Breast epithelium (tissue), 4 donors: ENCODE results near the gene VPS13C. TPM values are rescaled to one million over a fixed set of nuclear protein-coding genes. Genes with fewer than 3 reads are reported as not detected.

ENCODE experiments used
- DNase-seq, 2 donors: peaks; one replicate each; pipeline ENCODE4 v3.0.0-alpha.2; 2019; ENCODE audit warnings: low spot score in 2 of 2
- H3K27ac ChIP-seq, 2 donors: fragments of 200-600 bp; sonication (generic) in 1 of 2; one replicate each; pipeline ENCODE4 v1.5.1; 2016 to 2019; ENCODE audit warnings: mild to moderate bottlenecking in 1 of 2
- H3K27me3 ChIP-seq, 2 donors: fragments of 200-600 bp; sonication (generic) in 1 of 2; one replicate each; pipeline versions ENCODE4 v1.5.1 to v1.6.0; 2017 to 2019; ENCODE audit warnings: control low read depth in 1 of 2, mild to moderate bottlenecking in 1 of 2
- H3K36me3 ChIP-seq: fragments of 200-600 bp; one replicate; pipeline ENCODE4 v1.5.1; 2019
- H3K4me1 ChIP-seq, 2 donors: fragments of 200-600 bp; sonication (generic); one replicate each; pipeline ENCODE4 v1.5.1; 2016 to 2019; ENCODE audit warnings: control low read depth in 1 of 2
- H3K4me3 ChIP-seq, 3 donors: fragments of 200-600 bp; sonication (generic); 1 replicate in 2 of 3; 2 replicates in 1 of 3; pipeline ENCODE4 v1.5.1; 2016 to 2019; ENCODE audit warnings: mild to moderate bottlenecking in 3 of 3, moderate library complexity in 2 of 3
- H3K9me3 ChIP-seq, 2 donors: fragments of 200-600 bp; sonication (generic) in 1 of 2; one replicate each; pipeline ENCODE4 v1.5.1; 2016 to 2019; ENCODE audit warnings: control low read depth in 1 of 2
- POLR2A ChIP-seq: fragments of 450-650 bp; IDR thresholded peaks from one replicate; pipeline ENCODE4 v1.6.1; 2016; ENCODE audit warnings: antibody characterized with exemption, mild to moderate bottlenecking, moderate library complexity
- POLR2AphosphoS5 ChIP-seq, 3 donors: sonication (generic); formaldehyde crosslinking; IDR thresholded peaks; one replicate each; pipeline ENCODE4 v1.6.1; 2017; ENCODE audit warnings: antibody characterized with exemption in 3 of 3
- intact Hi-C: fragments of 100-400 bp; cut with DNase I; formaldehyde crosslinking; loops from one replicate; pipeline ENCODE4 v1.15.1; 2023; ENCODE audit warnings: low total_unique reads
- total RNA-seq, 3 donors: library from RNA; depleted of rRNA; stranded (reverse); fragments of >200 nt; gene quantifications; one replicate each; pipeline ENCODE4 v1.1.0, GENCODE V29; 2016
- TF ChIP-seq, protein P1 (sequence below), 3 donors: fragments of 450-650 bp; IDR thresholded peaks; one replicate each; pipeline ENCODE4 v1.5.1; 2016 to 2017; ENCODE audit warnings: antibody characterized with exemption in 3 of 3, mild to moderate bottlenecking in 3 of 3, moderate library complexity in 3 of 3

The VPS13C gene
- total RNA-seq, 3 donors from 2014 or later, result 94.4 to 140 (median 117) TPM

GRCh38 chr15:61943992-61944391 lies 116.3 kb downstream of the VPS13C start:
- Histone ChIP-seq H3K36me3 (no peaks in the 10 kb centered on the region), H3K27ac (no peak overlapping the region), H3K27me3 (no peaks in the 10 kb centered on the region), H3K9me3 (no peaks in the 10 kb centered on the region), H3K4me3 (no peak overlapping the region), H3K4me1 (no peaks in the 10 kb centered on the region)
- intact Hi-C loops, result no loop called here
- TF ChIP-seq POLR2A, result no peak
- no peak for TF ChIP-seq POLR2AphosphoS5 (IDR thresholded peaks at IDR 0.05)
- TF ChIP-seq, protein P1, sequence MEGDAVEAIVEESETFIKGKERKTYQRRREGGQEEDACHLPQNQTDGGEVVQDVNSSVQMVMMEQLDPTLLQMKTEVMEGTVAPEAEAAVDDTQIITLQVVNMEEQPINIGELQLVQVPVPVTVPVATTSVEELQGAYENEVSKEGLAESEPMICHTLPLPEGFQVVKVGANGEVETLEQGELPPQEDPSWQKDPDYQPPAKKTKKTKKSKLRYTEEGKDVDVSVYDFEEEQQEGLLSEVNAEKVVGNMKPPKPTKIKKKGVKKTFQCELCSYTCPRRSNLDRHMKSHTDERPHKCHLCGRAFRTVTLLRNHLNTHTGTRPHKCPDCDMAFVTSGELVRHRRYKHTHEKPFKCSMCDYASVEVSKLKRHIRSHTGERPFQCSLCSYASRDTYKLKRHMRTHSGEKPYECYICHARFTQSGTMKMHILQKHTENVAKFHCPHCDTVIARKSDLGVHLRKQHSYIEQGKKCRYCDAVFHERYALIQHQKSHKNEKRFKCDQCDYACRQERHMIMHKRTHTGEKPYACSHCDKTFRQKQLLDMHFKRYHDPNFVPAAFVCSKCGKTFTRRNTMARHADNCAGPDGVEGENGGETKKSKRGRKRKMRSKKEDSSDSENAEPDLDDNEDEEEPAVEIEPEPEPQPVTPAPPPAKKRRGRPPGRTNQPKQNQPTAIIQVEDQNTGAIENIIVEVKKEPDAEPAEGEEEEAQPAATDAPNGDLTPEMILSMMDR (IDR thresholded peaks at IDR 0.05), result no peak
- no peak for DNase-seq

GRCh38 chr15:61938249-61938648 lies 122.0 kb downstream of the VPS13C start:
- Histone ChIP-seq H3K4me1 (no peaks in the 10 kb centered on the region), H3K27ac (no peak overlapping the region), H3K4me3 (no peak overlapping the region), H3K9me3 (no peaks in the 10 kb centered on the region), H3K27me3 (no peaks in the 10 kb centered on the region), H3K36me3 (no peaks in the 10 kb centered on the region)
- no peak for DNase-seq
- intact Hi-C loops, result no loop called here
- TF ChIP-seq, protein P1 (IDR thresholded peaks at IDR 0.05), result no peak
- no peak for TF ChIP-seq POLR2A
- TF ChIP-seq POLR2AphosphoS5 (IDR thresholded peaks at IDR 0.05), result no peak

DNA sequence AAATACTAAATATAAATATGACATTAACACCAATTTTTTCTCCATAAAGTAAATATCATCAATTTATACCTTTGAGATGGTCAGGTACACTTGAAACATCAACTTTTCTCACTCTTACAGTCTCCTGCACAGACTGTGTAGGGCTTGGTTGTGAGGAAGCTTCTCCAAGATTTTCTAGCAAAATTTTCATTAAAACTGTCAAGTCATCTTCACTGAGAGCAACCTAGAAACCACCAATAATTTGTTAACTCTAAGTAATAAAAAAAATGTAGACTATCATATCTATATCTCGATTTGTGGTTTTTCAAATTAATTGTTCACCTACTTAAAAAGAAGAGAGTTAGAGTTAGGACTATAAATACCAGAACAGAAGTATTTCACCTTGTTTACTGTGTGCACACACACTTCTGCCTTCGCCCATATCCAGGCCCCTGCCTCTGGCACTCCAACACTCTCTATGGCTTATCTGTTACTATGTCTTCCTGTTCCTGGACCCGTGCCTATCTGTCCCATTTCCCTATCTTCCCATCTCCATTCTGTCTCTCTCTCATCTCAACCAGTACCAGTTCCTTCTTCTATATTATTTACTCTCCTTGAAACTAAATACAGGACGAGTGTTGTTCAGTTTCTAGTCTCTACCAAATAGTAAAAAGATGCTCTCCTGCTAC lies 123.6 kb downstream of the VPS13C start:
- TF ChIP-seq, protein P1 (IDR thresholded peaks at IDR 0.05), result no peak
- no peak for TF ChIP-seq POLR2A
- TF ChIP-seq POLR2AphosphoS5 (IDR thresholded peaks at IDR 0.05), result no peak
- no peaks in the 10 kb centered on the region for H3K27me3 ChIP-seq
- H3K27ac ChIP-seq, result no peak overlapping the region
- no peak for DNase-seq
- H3K9me3 ChIP-seq, result no peaks in the 10 kb centered on the region
- intact Hi-C loops, result no loop called here
- H3K36me3 ChIP-seq, result no peaks in the 10 kb centered on the region
- no peak overlapping the region for H3K4me3 ChIP-seq
- H3K4me1 ChIP-seq, result no peaks in the 10 kb centered on the region

GRCh38 chr15:61935493-61935892 lies 124.8 kb downstream of the VPS13C start:
- Histone ChIP-seq H3K4me1 (no peaks in the 10 kb centered on the region), H3K36me3 (no peaks in the 10 kb centered on the region), H3K27me3 (no peaks in the 10 kb centered on the region), H3K27ac (no peak overlapping the region), H3K4me3 (no peak overlapping the region), H3K9me3 (no peaks in the 10 kb centered on the region)
- intact Hi-C loops, result no loop called here
- TF ChIP-seq POLR2A, result no peak
- TF ChIP-seq, protein P1 (IDR thresholded peaks at IDR 0.05), result no peak
- no peak for TF ChIP-seq POLR2AphosphoS5 (IDR thresholded peaks at IDR 0.05)
- no peak for DNase-seq

DNA sequence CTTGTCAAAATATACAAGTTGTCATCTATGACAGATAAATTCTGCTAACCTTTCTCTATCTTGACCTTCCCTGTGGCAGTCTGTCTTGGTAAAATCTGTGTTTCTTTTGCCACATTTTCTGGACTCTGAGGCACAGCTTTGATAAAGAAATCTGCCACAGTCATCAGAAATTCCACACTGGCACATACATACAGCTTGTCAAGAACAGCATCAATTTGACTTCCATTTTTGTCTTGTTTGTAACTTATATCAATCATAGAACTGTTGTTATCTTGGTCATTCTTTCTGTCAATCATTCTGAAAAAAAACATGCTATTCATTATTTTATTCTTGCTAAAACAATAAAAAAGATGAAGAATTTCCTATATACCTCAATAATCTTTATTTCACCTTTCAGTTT lies 130.8 kb downstream of the VPS13C start:
- TF ChIP-seq POLR2A, result no peak
- TF ChIP-seq, protein P1 (IDR thresholded peaks at IDR 0.05), result no peak
- no peak for TF ChIP-seq POLR2AphosphoS5 (IDR thresholded peaks at IDR 0.05)
- Histone ChIP-seq H3K27ac (no peak overlapping the region), H3K4me1 (no peaks in the 10 kb centered on the region), H3K9me3 (no peaks in the 10 kb centered on the region), H3K36me3 (no peaks in the 10 kb centered on the region), H3K27me3 (no peaks in the 10 kb centered on the region), H3K4me3 (no peak overlapping the region)
- intact Hi-C loops, result no loop called here
- no peak for DNase-seq
